PC-3 (cell line): Measurements from ENCODE around the gene ENDOV. TPM values are rescaled to one million over a fixed set of nuclear protein-coding genes. Genes with fewer than 3 reads are reported as not detected.

Source experiments
- ATAC-seq: fragments of 200-7000 bp; cut with Tn5 transposase; 2 replicates; pipeline ENCODE4 v1.9.1; 2020; ENCODE audit warnings: mild to moderate bottlenecking, moderate library complexity
- BruUV-seq: library from RNA; stranded (reverse); fragments of 400-500 nt; replicated peaks from 2 replicates; lab custom pipeline; 2021; lab: Mats Ljungman, UMichigan
- CTCF ChIA-PET: fragments of 300-600 bp; sonication (Branson Sonifier 250); formaldehyde crosslinking; loops from one replicate; lab custom pipeline; 2022; ENCODE audit warnings: antibody characterized with exemption; lab: Charles Lee
- POLR2A ChIA-PET: fragments of 300-600 bp; sonication (Branson Sonifier 250); formaldehyde crosslinking; loops from one replicate; lab custom pipeline; 2022; ENCODE audit warnings: antibody characterized with exemption; ENCODE audit not compliant: unreplicated experiment; lab: Charles Lee
- DNase-seq: peaks from one replicate; pipeline ENCODE4 v3.0.0-alpha.2; 2015
- H2AFZ ChIP-seq: fragments of 300-600 bp; sonication (generic); 2 replicates; pipeline ENCODE4 v1.6.0; 2016; ENCODE audit warnings: antibody characterized with exemption, low read length
- H3F3A ChIP-seq: fragments of 300-600 bp; sonication (generic); one replicate; pipeline ENCODE4 v1.6.0; 2017; ENCODE audit warnings: antibody characterized with exemption, low read length, control low read depth, mild to moderate bottlenecking; ENCODE audit not compliant: unreplicated experiment
- H3K27ac ChIP-seq: fragments of 300-600 bp; sonication (generic); 2 replicates; pipeline ENCODE4 v1.5.1; 2016; ENCODE audit warnings: mild to moderate bottlenecking, low read length
- H3K27me3 ChIP-seq: fragments of 300-600 bp; sonication (generic); 2 replicates; pipeline ENCODE4 v1.6.1; 2016; ENCODE audit warnings: low read length, mixed read lengths
- H3K36me3 ChIP-seq: fragments of 300-600 bp; sonication (generic); 2 replicates; pipeline ENCODE4 v1.6.1; 2016; ENCODE audit warnings: low read depth, mixed run types, low read length, mixed read lengths
- H3K4me1 ChIP-seq: fragments of 300-600 bp; sonication (generic); 2 replicates; pipeline ENCODE4 v1.5.1; 2016; ENCODE audit warnings: low read length; ENCODE audit not compliant: insufficient read depth
- H3K4me2 ChIP-seq: fragments of 300-600 bp; sonication (generic); 2 replicates; pipeline ENCODE4 v1.6.0; 2016; ENCODE audit warnings: low read length
- H3K4me3 ChIP-seq: fragments of 300-600 bp; sonication (generic); 2 replicates; pipeline ENCODE4 v1.5.1; 2016; ENCODE audit warnings: mild to moderate bottlenecking, low read length, mixed read lengths
- H3K79me2 ChIP-seq: fragments of 300-600 bp; sonication (generic); 2 replicates; pipeline ENCODE4 v1.6.1; 2017; ENCODE audit warnings: low read length, mixed read lengths
- H3K9ac ChIP-seq: fragments of 300-600 bp; sonication (generic); 2 replicates; pipeline ENCODE4 v1.6.0; 2016; ENCODE audit warnings: mild to moderate bottlenecking, low read length
- H3K9me2 ChIP-seq: fragments of 300-600 bp; sonication (generic); replicated peaks from 2 replicates; pipeline ENCODE4 v1.6.1; 2016; ENCODE audit warnings: mixed run types, low read length, mixed read lengths
- H3K9me3 ChIP-seq: fragments of 300-600 bp; sonication (generic); 2 replicates; pipeline ENCODE4 v1.6.1; 2016; ENCODE audit warnings: low read length, mixed read lengths
- H4K20me1 ChIP-seq: fragments of 300-600 bp; sonication (generic); 2 replicates; pipeline ENCODE4 v1.6.1; 2016; ENCODE audit warnings: low read length, mixed read lengths
- CTCF ChIP-seq: fragments of 300-600 bp; sonication (generic); conservative IDR thresholded peaks from 2 replicates; pipeline ENCODE4 v1.5.1; 2017; ENCODE audit warnings: antibody characterized with exemption, low read depth, mild to moderate bottlenecking, low read length
- EZH2 ChIP-seq: fragments of 300-600 bp; sonication (generic); IDR thresholded peaks from one replicate; pipeline ENCODE4 v1.6.1; 2017; ENCODE audit warnings: antibody characterized with exemption, mild to moderate bottlenecking, low read length; ENCODE audit not compliant: unreplicated experiment
- EZH2phosphoT487 ChIP-seq: fragments of 300-600 bp; sonication (generic); IDR thresholded peaks from 2 replicates; pipeline ENCODE4 v1.6.1; 2018; ENCODE audit warnings: mild to moderate bottlenecking, antibody characterized with exemption, low read length, borderline replicate concordance
- intact Hi-C: fragments of 100-400 bp; cut with micrococcal nuclease; formaldehyde crosslinking; loops from 2 replicates; pipeline ENCODE4 v1.9.0; 2023
- total RNA-seq: library from RNA; depleted of rRNA; stranded (reverse); fragments of >200 nt; gene quantifications from 2 replicates; pipeline ENCODE4 v1.2.3, GENCODE V29; 2014

ENDOV gene
- total RNA-seq, 1 experiment from 2014 or later = 57.9 TPM

- POLR2A ChIA-PET = no interaction called here
- H3K27me3 ChIP-seq = no peaks in the 10 kb centered on the region
These were observed 17.5 kb downstream of the ENDOV start for GRCh38 chr17:80432350-80432955.

GRCh38 chr17:80432961-80433550, 18.1 kb downstream of the ENDOV start:
- TF ChIP-seq EZH2phosphoT487 = no peak
- TF ChIP-seq CTCF = no peak
- no peak for TF ChIP-seq EZH2
- Histone ChIP-seq H3K36me3 (no peaks in the 10 kb centered on the region), H3K27ac (no peak overlapping the region), H4K20me1 (no peaks in the 10 kb centered on the region), H3K4me3 (no peak overlapping the region), H3K9me2 (no peaks in the 10 kb centered on the region), H3K27me3 (no peaks in the 10 kb centered on the region), H3K9ac (no peak overlapping the region), H2AFZ (no peak overlapping the region), H3F3A (no peaks in the 10 kb centered on the region), H3K79me2 (no peaks in the 10 kb centered on the region), H3K4me2 (no peak overlapping the region), H3K4me1 (no peaks in the 10 kb centered on the region), H3K9me3 (no peaks in the 10 kb centered on the region)
- POLR2A ChIA-PET = no interaction called here
- BruUV-seq = no TSS peak
- CTCF ChIA-PET = no interaction called here
- intact Hi-C loops = no loop called here
- no peak for ATAC-seq
- no peak for DNase-seq

More at GRCh38 chr17:80432350-80432955, 17.5 kb downstream of the ENDOV start:
- intact Hi-C loops = no loop called here
- TSS peak; percentile 4 for BruUV-seq
- no peak overlapping the region for H2AFZ ChIP-seq
- H3K27ac ChIP-seq = no peak overlapping the region
- ATAC-seq (no peak), DNase-seq (no peak)
- H3K4me1 ChIP-seq = no peaks in the 10 kb centered on the region
- no peaks in the 10 kb centered on the region for H3K79me2 ChIP-seq
- no peak overlapping the region for H3K4me3 ChIP-seq
- TF ChIP-seq CTCF (no peak), EZH2 (no peak), EZH2phosphoT487 (no peak)
- no peaks in the 10 kb centered on the region for H3K9me2 ChIP-seq
- no peaks in the 10 kb centered on the region for H3F3A ChIP-seq
- CTCF ChIA-PET = no interaction called here
- no peaks in the 10 kb centered on the region for H4K20me1 ChIP-seq
- H3K4me2 ChIP-seq = no peak overlapping the region
- no peaks in the 10 kb centered on the region for H3K36me3 ChIP-seq
- no peak overlapping the region for H3K9ac ChIP-seq
- H3K9me3 ChIP-seq = no peaks in the 10 kb centered on the region

- CTCF ChIA-PET = no interaction called here
These were observed 19.1 kb downstream of the ENDOV start for GRCh38 chr17:80433916-80434666.

More at GRCh38 chr17:80433916-80434666, 19.1 kb downstream of the ENDOV start:
- no peak overlapping the region for H3K9ac ChIP-seq
- H3K9me2 ChIP-seq = no peaks in the 10 kb centered on the region
- no peaks in the 10 kb centered on the region for H3K4me1 ChIP-seq
- ATAC-seq (no peak), DNase-seq (no peak)
- no peaks in the 10 kb centered on the region for H3K79me2 ChIP-seq
- H3K36me3 ChIP-seq = no peaks in the 10 kb centered on the region
- no peak overlapping the region for H3K27ac ChIP-seq
- H3K4me3 ChIP-seq = no peak overlapping the region
- BruUV-seq = no TSS peak
- H2AFZ ChIP-seq = no peak overlapping the region
- TF ChIP-seq EZH2 = no peak
- TF ChIP-seq EZH2phosphoT487 = no peak
- TF ChIP-seq CTCF = no peak
- no peak overlapping the region for H3K4me2 ChIP-seq
- intact Hi-C loops = no loop called here
- no peaks in the 10 kb centered on the region for H4K20me1 ChIP-seq
- H3K27me3 ChIP-seq = no peaks in the 10 kb centered on the region
- no peaks in the 10 kb centered on the region for H3K9me3 ChIP-seq
- no peaks in the 10 kb centered on the region for H3F3A ChIP-seq
- POLR2A ChIA-PET = no interaction called here
